ENCODE results near the gene IQCC. TPM values are rescaled to one million over a fixed set of nuclear protein-coding genes. Genes with fewer than 3 reads are reported as not detected.

IQCC gene
- total RNA-seq, 2 experiments from 2014 or later: 4.8 to 5.9 TPM

- CTCF ChIA-PET: interaction anchor here (1.1 to 2.0 kb wide), 3 partner anchors 14 to 179 kb away, joined by 3 to 4 read pairs (median 4); no protein-coding TSS in a partner anchor
- intact Hi-C loops (cut with micrococcal nuclease): no loop called here
- Mint-ChIP-seq H3K9me3 (no peaks in the 10 kb centered on the region), H3K4me3 (no peak overlapping the region), H3K27ac (no peak overlapping the region), H3K4me1 (ENCODE audit: low read depth) (no peaks in the 10 kb centered on the region), H3K27me3 (ENCODE audit: low read depth) (no peaks in the 10 kb centered on the region), H3K36me3 (ENCODE audit: low read depth) (peaks cover 8% of the 10 kb centered on the region)
- DNase-seq: no peak
Observed at GRCh38 chr1:32234792-32235191, 29.3 kb downstream of the IQCC start.

GRCh38 chr1:32239337-32239736, 33.9 kb downstream of the IQCC start:
- no peak for DNase-seq
- H3K4me1 Mint-ChIP-seq (ENCODE audit: low read depth): peaks cover 23% of the 10 kb centered on the region
- intact Hi-C loops (cut with micrococcal nuclease): no loop called here
- H3K27me3 Mint-ChIP-seq (ENCODE audit: low read depth): no peaks in the 10 kb centered on the region
- peak overlapping the region; percentile 82 for H3K4me3 Mint-ChIP-seq
- no peak overlapping the region for H3K27ac Mint-ChIP-seq
- H3K36me3 Mint-ChIP-seq (ENCODE audit: low read depth): peaks cover 2% of the 10 kb centered on the region
- CTCF ChIA-PET: interaction anchor here (0.6 to 2.6 kb wide), 6 partner anchors 11 to 169 kb away, joined by 3 to 26 read pairs (median 6); partner anchors contain the start of gene LCK
- no peaks in the 10 kb centered on the region for H3K9me3 Mint-ChIP-seq

GRCh38 chr1:32239790-32240139, 34.3 kb downstream of the IQCC start:
- no peaks in the 10 kb centered on the region for H3K27me3 Mint-ChIP-seq (ENCODE audit: low read depth)
- CTCF ChIA-PET: interaction anchor here (0.6 to 2.6 kb wide), 5 partner anchors 10 to 168 kb away, joined by 3 to 26 read pairs (median 9); partner anchors contain the start of gene LCK
- H3K4me3 Mint-ChIP-seq: peak overlapping the region; percentile 82
- intact Hi-C loops (cut with micrococcal nuclease): loop anchor here (1.0 kb wide), 1 partner anchor 9 kb away; no protein-coding TSS in a partner anchor
- H3K36me3 Mint-ChIP-seq (ENCODE audit: low read depth): peaks cover under 1% of the 10 kb centered on the region
- no peak for DNase-seq
- H3K4me1 Mint-ChIP-seq (ENCODE audit: low read depth): peaks cover 23% of the 10 kb centered on the region
- no peak overlapping the region for H3K27ac Mint-ChIP-seq
- no peaks in the 10 kb centered on the region for H3K9me3 Mint-ChIP-seq

GRCh38 chr1:32240140-32240951, 34.9 kb downstream of the IQCC start:
- CTCF ChIA-PET: interaction anchor here (0.7 to 2.6 kb wide), 12 partner anchors 10 to 168 kb away, joined by 3 to 26 read pairs (median 3); partner anchors contain the start of gene LCK
- Mint-ChIP-seq H3K4me1 (ENCODE audit: low read depth) (peaks cover 23% of the 10 kb centered on the region), H3K27me3 (ENCODE audit: low read depth) (no peaks in the 10 kb centered on the region), H3K9me3 (no peaks in the 10 kb centered on the region), H3K27ac (peak overlapping the region; percentile 50), H3K36me3 (ENCODE audit: low read depth) (no peaks in the 10 kb centered on the region), H3K4me3 (peak overlapping the region; percentile 82)
- intact Hi-C loops (cut with micrococcal nuclease): loop anchor here (1.0 kb wide), 1 partner anchor 8 kb away; no protein-coding TSS in a partner anchor
- peak; percentile 72 for DNase-seq

- intact Hi-C loops (cut with micrococcal nuclease): loop anchor here (1.0 kb wide), 1 partner anchor 19 kb away; the partner anchor contains the start of genes EIF3I and TMEM234
- peak overlapping the region; percentile 50 for H3K27ac Mint-ChIP-seq
- peak overlapping the region; percentile 82 for H3K4me3 Mint-ChIP-seq
Observed at GRCh38 chr1:32241001-32241763, 35.7 kb downstream of the IQCC start.

GRCh38 chr1:32242341-32242851, 36.9 kb downstream of the IQCC start:
- H3K9me3 Mint-ChIP-seq: no peaks in the 10 kb centered on the region
- CTCF ChIA-PET: interaction anchor here (0.7 to 1.7 kb wide), 6 partner anchors 11 to 159 kb away, joined by 3 to 7 read pairs (median 4); no protein-coding TSS in a partner anchor
- intact Hi-C loops (cut with micrococcal nuclease): no loop called here
- H3K27ac Mint-ChIP-seq: peak overlapping the region; percentile 28
- H3K27me3 Mint-ChIP-seq (ENCODE audit: low read depth): no peaks in the 10 kb centered on the region
- H3K4me1 Mint-ChIP-seq (ENCODE audit: low read depth): peaks cover 35% of the 10 kb centered on the region
- no peak for DNase-seq
- no peaks in the 10 kb centered on the region for H3K36me3 Mint-ChIP-seq (ENCODE audit: low read depth)
- peak overlapping the region; percentile 4 for H3K4me3 Mint-ChIP-seq

More at GRCh38 chr1:32241001-32241763, 35.7 kb downstream of the IQCC start:
- Mint-ChIP-seq H3K4me1 (ENCODE audit: low read depth) (peaks cover 26% of the 10 kb centered on the region), H3K36me3 (ENCODE audit: low read depth) (no peaks in the 10 kb centered on the region), H3K27me3 (ENCODE audit: low read depth) (no peaks in the 10 kb centered on the region), H3K9me3 (no peaks in the 10 kb centered on the region)
- peak; percentile 55 for DNase-seq
- CTCF ChIA-PET: interaction anchor here (0.8 to 2.6 kb wide), 11 partner anchors 9 to 159 kb away, joined by 3 to 26 read pairs (median 3); partner anchors contain the start of gene LCK

- no peaks in the 10 kb centered on the region for H3K27me3 Mint-ChIP-seq (ENCODE audit: low read depth)
- no peaks in the 10 kb centered on the region for H3K9me3 Mint-ChIP-seq
- intact Hi-C loops (cut with micrococcal nuclease): no loop called here
- H3K27ac Mint-ChIP-seq: peak within 1 kb of the TSS; percentile 91
- H3K4me1 Mint-ChIP-seq (ENCODE audit: low read depth): peaks cover 53% of the 10 kb centered on the region
- CTCF ChIA-PET: interaction anchor here (0.6 to 4.7 kb wide), 5 partner anchors 8 to 31 kb away, joined by 4 to 42 read pairs (median 8); no protein-coding TSS in a partner anchor
- peak within 1 kb of the TSS; percentile 48 for H3K4me3 Mint-ChIP-seq
- H3K36me3 Mint-ChIP-seq (ENCODE audit: low read depth): peaks cover 6% of the 10 kb centered on the region
- DNase-seq: no peak
Observed at GRCh38 chr1:32246888-32247273, 41.4 kb downstream of the IQCC start, which contains the start of gene FAM167B. FAM167B (plus strand) TSS chr1:32247222; CDS start chr1:32247422, 200 bp downstream.

- no peak overlapping the region for H3K4me3 Mint-ChIP-seq
- peaks cover 10% of the 10 kb centered on the region for H3K36me3 Mint-ChIP-seq (ENCODE audit: low read depth)
- DNase-seq: no peak
- no peaks in the 10 kb centered on the region for H3K27me3 Mint-ChIP-seq (ENCODE audit: low read depth)
- H3K4me1 Mint-ChIP-seq (ENCODE audit: low read depth): peaks cover 48% of the 10 kb centered on the region
- peak overlapping the region; percentile 91 for H3K27ac Mint-ChIP-seq
- CTCF ChIA-PET: interaction anchor here (1.2 to 4.7 kb wide), 10 partner anchors 7 to 105 kb away, joined by 4 to 42 read pairs (median 4); no protein-coding TSS in a partner anchor
- intact Hi-C loops (cut with micrococcal nuclease): no loop called here
- no peaks in the 10 kb centered on the region for H3K9me3 Mint-ChIP-seq
Observed at GRCh38 chr1:32247452-32247851, 42.0 kb downstream of the IQCC start.

- intact Hi-C loops (cut with micrococcal nuclease): loop anchor here (1.0 kb wide), 1 partner anchor 8 kb away; no protein-coding TSS in a partner anchor
- CTCF ChIA-PET: interaction anchor here (0.6 to 4.7 kb wide), 30 partner anchors 8 to 224 kb away, joined by 3 to 42 read pairs (median 4); partner anchors contain the start of genes EIF3I, HDAC1 and TMEM234
- no peaks in the 10 kb centered on the region for H3K27me3 Mint-ChIP-seq (ENCODE audit: low read depth)
- H3K36me3 Mint-ChIP-seq (ENCODE audit: low read depth): peaks cover 17% of the 10 kb centered on the region
- H3K4me1 Mint-ChIP-seq (ENCODE audit: low read depth): peaks cover 46% of the 10 kb centered on the region
- peak overlapping the region; percentile 49 for H3K4me3 Mint-ChIP-seq
- no peaks in the 10 kb centered on the region for H3K9me3 Mint-ChIP-seq
- peak; percentile 87 for DNase-seq
- H3K27ac Mint-ChIP-seq: peak overlapping the region; percentile 100
Observed at GRCh38 chr1:32247983-32248889, 42.8 kb downstream of the IQCC start.

GRCh38 chr1:32249831-32250525, 44.5 kb downstream of the IQCC start:
- H3K4me3 Mint-ChIP-seq: peak overlapping the region; percentile 99
- no peaks in the 10 kb centered on the region for H3K9me3 Mint-ChIP-seq
- peak overlapping the region; percentile 100 for H3K27ac Mint-ChIP-seq
- peak; percentile 93 for DNase-seq
- CTCF ChIA-PET: interaction anchor here (0.6 to 4.7 kb wide), 9 partner anchors 9 to 151 kb away, joined by 3 to 42 read pairs (median 6); no protein-coding TSS in a partner anchor
- intact Hi-C loops (cut with micrococcal nuclease): loop anchor here (1.0 to 10.0 kb wide), 9 partner anchors 17 to 735 kb away; partner anchors contain the start of genes EIF3I, HDAC1, MARCKSL1 and TMEM234
- peaks cover 54% of the 10 kb centered on the region for H3K4me1 Mint-ChIP-seq (ENCODE audit: low read depth)
- no peaks in the 10 kb centered on the region for H3K27me3 Mint-ChIP-seq (ENCODE audit: low read depth)
- H3K36me3 Mint-ChIP-seq (ENCODE audit: low read depth): peaks cover 26% of the 10 kb centered on the region
